ENCODE data around the gene DYRK1A. TPM values are rescaled to one million over a fixed set of nuclear protein-coding genes. Genes with fewer than 3 reads are reported as not detected.

DYRK1A gene
- total RNA-seq, 1 experiment from 2014 or later = 49.3 TPM

- Histone ChIP-seq H2AFZ (ENCODE audit: low read depth, low read length, poor library complexity, severe bottlenecking) (no peak overlapping the region), H3K4me2 (ENCODE audit: low read length) (no peak overlapping the region), H4K20me1 (ENCODE audit: insufficient read depth) (no peaks in the 10 kb centered on the region), H3K27ac (ENCODE audit: low read depth, low read length) (no peak overlapping the region), H3K4me3 (replicated peaks in 1 of 2; ENCODE audit: low read depth in 1 of 2, low read length in 2 of 2) (no peak overlapping the region), H3K9me2 (ENCODE audit: insufficient read depth) (no peaks in the 10 kb centered on the region), H3K9me3 (ENCODE audit: control insufficient read depth in 1 of 2, insufficient read depth in 1 of 2, low read depth in 1 of 2, low read length in 2 of 2) (no peaks in the 10 kb centered on the region), H3K4me1 (ENCODE audit: control insufficient read depth in 1 of 2, insufficient read depth in 2 of 2, low read length in 2 of 2) (peaks cover 25 to 27% of the 10 kb centered on the region in 2 experiments), H3K79me2 (ENCODE audit: insufficient read depth, low read length) (no peaks in the 10 kb centered on the region), H3K27me3 (ENCODE audit: insufficient read depth, low read length) (no peaks in the 10 kb centered on the region), H3K36me3 (ENCODE audit: control insufficient read depth in 1 of 2, insufficient read depth in 2 of 2, low read length in 2 of 2) (no peaks in the 10 kb centered on the region), H3K9ac (ENCODE audit: low read length) (no peak overlapping the region)
- BruUV-seq (replicated peaks) = no TSS peak
- intact Hi-C loops (cut with micrococcal nuclease) = no loop called here
- ChIA-PET CTCF (no interaction called here), RAD21 (ENCODE audit: low non-redundant PET in 1 of 2, low total read pairs in 2 of 2, uncharacterized antibody in 2 of 2, unreplicated experiment in 2 of 2) (no interaction called here), POLR2A (no interaction called here)
- ATAC-seq = no peak
- no peak for DNase-seq (ENCODE audit: low read depth, low spot score)
- no peak for TF ChIP-seq REST (IDR thresholded peaks at IDR 0.05; ENCODE audit: low read depth)
- TF ChIP-seq MAX (IDR thresholded peaks at IDR 0.05) = no peak
- no peak for TF ChIP-seq CBX3 (IDR thresholded peaks at IDR 0.05; ENCODE audit: low read depth)
- TF ChIP-seq ATF3 (IDR thresholded peaks at IDR 0.05) = no peak
- TF ChIP-seq ZBTB33 (IDR thresholded peaks at IDR 0.05; ENCODE audit: extremely low read depth, insufficient replicate concordance, low read length) = no peak
- no peak for TF ChIP-seq EZH2phosphoT487 (IDR thresholded peaks at IDR 0.05; ENCODE audit: borderline replicate concordance)
- no peak for TF ChIP-seq JUND (IDR thresholded peaks at IDR 0.05)
- no peak for TF ChIP-seq YY1 (IDR thresholded peaks at IDR 0.05; ENCODE audit: extremely low read depth, insufficient replicate concordance, low read depth, low read length)
- TF ChIP-seq CEBPB (IDR thresholded peaks at IDR 0.05; ENCODE audit: low read depth) = no peak
- TF ChIP-seq ZFX (IDR thresholded peaks at IDR 0.05) = no peak
- TF ChIP-seq ZNF274 (IDR thresholded peaks at IDR 0.05; ENCODE audit: low read depth, low read length) = no peak
- no peak for TF ChIP-seq ELF1 (IDR thresholded peaks at IDR 0.05; ENCODE audit: borderline replicate concordance, low read depth)
- no peak for TF ChIP-seq SIN3A (IDR thresholded peaks at IDR 0.05; ENCODE audit: low read depth)
- no peak for TF ChIP-seq EZH2 (IDR thresholded peaks at IDR 0.05)
Measured at GRCh38 chr21:37531431-37531932, 164.9 kb downstream of the DYRK1A start.
